PC-9 (cell line): Measurements from ENCODE around the gene EEF1AKMT3.

Experiments
- CTCF ChIP-seq: fragments of 200-600 bp; sonication (generic); conservative IDR thresholded peaks from 2 replicates; pipeline ENCODE4 v1.6.1; 2017; ENCODE audit warnings: mixed run types, antibody characterized with exemption, mild to moderate bottlenecking, moderate library complexity
- EZH2 ChIP-seq: fragments of 200-600 bp; sonication (generic); IDR thresholded peaks from 2 replicates; pipeline ENCODE4 v1.8.0; 2017; ENCODE audit warnings: antibody characterized with exemption, low read depth

DNA sequence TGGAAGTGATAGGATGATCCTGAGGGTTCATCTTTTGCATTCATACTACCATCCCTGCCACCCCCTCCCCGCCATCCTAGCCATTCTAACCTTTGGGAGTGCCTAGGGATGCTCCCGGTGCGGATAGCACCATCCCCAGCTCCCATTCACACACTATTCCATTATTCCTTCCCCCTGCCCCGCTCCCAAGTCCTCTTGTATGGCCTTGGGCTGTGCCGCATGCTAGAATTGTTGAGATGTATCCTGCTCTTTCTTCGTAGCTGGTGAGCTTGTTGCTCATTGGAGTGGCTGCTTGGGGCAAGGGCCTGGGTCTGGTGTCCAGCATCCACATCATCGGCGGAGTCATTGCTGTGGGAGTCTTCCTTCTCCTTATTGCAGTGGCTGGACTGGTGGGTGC, 26.9 kb upstream of the EEF1AKMT3 start:
- no peak for TF ChIP-seq EZH2
- TF ChIP-seq CTCF = no peak
